ENCODE measurements around the gene LRRK1.
"Not testable (repeated sequence)": the region's sequence is repeated elsewhere in the genome, so short reads cannot be mapped to it uniquely, and the experiment has no call there.

Gene LRRK1

DNA sequence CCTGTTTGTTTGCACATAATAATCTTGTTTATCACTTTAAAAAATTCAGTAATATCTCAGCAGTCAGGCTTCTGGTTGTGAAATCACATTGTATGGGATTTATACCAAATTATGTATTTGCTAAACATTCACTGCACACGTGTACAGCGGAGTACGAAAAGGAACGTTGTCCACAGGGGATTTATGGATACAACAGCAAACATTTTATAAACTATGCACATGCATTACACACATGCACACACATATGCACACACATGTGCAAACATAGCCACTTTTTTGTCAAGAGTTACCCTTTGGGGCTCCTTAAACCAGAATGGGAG is 150.5 kb downstream of the LRRK1 start:
- Histone ChIP-seq H3K36me3 (peaks cover 0 to 22% (median 0%) of the 10 kb centered on the region in 3 donors), H3K27ac (no peak overlapping the region)
- DNase-seq: no peak

DNA sequence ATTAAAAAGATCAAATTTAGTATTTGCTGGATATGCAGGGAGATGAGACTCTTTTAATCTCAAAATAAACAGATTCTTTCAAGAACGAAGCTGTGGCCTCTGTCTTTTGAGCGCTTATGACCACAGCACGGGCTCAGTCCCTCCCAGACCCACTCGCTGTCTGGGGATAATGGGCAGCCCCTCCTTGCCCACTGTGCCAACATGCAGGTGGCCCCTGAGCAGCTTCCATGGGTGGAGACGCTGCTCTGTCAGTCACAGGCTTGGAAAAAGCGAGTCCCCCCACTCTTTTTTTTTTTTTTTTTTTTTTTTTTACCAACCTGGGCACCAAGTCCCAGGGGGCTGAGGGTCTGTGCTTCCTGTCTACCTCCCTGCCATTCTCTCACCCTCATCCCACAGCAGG is 150.9 kb downstream of the LRRK1 start:
- TF ChIP-seq, protein P1, sequence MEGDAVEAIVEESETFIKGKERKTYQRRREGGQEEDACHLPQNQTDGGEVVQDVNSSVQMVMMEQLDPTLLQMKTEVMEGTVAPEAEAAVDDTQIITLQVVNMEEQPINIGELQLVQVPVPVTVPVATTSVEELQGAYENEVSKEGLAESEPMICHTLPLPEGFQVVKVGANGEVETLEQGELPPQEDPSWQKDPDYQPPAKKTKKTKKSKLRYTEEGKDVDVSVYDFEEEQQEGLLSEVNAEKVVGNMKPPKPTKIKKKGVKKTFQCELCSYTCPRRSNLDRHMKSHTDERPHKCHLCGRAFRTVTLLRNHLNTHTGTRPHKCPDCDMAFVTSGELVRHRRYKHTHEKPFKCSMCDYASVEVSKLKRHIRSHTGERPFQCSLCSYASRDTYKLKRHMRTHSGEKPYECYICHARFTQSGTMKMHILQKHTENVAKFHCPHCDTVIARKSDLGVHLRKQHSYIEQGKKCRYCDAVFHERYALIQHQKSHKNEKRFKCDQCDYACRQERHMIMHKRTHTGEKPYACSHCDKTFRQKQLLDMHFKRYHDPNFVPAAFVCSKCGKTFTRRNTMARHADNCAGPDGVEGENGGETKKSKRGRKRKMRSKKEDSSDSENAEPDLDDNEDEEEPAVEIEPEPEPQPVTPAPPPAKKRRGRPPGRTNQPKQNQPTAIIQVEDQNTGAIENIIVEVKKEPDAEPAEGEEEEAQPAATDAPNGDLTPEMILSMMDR (IDR thresholded peaks at IDR 0.05): no peak
- Histone ChIP-seq H3K27ac (peak overlapping the region in 1 of 2 donors; percentile 25), H3K9me3 (no peaks in the 10 kb centered on the region), H3K36me3 (peaks cover 0 to 18% (median 0%) of the 10 kb centered on the region in 3 donors), H3K4me1 (peaks cover 0 to under 1% (median under 1%) of the 10 kb centered on the region in 4 donors), H3K4me3 (no peak overlapping the region), H3K27me3 (no peaks in the 10 kb centered on the region)
- intact Hi-C loops (cut with DNase I; ENCODE audit: low total_unique reads): loop anchor here (10.0 kb wide), 1 partner anchor 625 kb away; no protein-coding TSS in a partner anchor
- DNase-seq: no peak

More for the DNA sequence above, 150.5 kb downstream of the LRRK1 start:
- Histone ChIP-seq H3K4me1 (peaks cover 0 to 4% (median 3%) of the 10 kb centered on the region in 4 donors), H3K27me3 (no peaks in the 10 kb centered on the region), H3K4me3 (no peak overlapping the region), H3K9me3 (no peaks in the 10 kb centered on the region)
- TF ChIP-seq, protein P1 (IDR thresholded peaks at IDR 0.05): no peak
- intact Hi-C loops (cut with DNase I; ENCODE audit: low total_unique reads): no loop called here

- Histone ChIP-seq H3K4me3 (no peak overlapping the region), H3K27me3 (no peaks in the 10 kb centered on the region), H3K9me3 (no peaks in the 10 kb centered on the region), H3K27ac (peak overlapping the region in 1 of 2 donors; percentile 25), H3K36me3 (peaks cover 0 to 13% (median 0%) of the 10 kb centered on the region in 3 donors), H3K4me1 (no peaks in the 10 kb centered on the region)
- TF ChIP-seq, protein P1 (IDR thresholded peaks at IDR 0.05): no peak
- intact Hi-C loops (cut with DNase I; ENCODE audit: low total_unique reads): loop anchor here (10.0 kb wide), 1 partner anchor 626 kb away; no protein-coding TSS in a partner anchor
- no peak for DNase-seq
These were observed 151.5 kb downstream of the LRRK1 start for GRCh38 chr15:101070502-101071273.

DNA sequence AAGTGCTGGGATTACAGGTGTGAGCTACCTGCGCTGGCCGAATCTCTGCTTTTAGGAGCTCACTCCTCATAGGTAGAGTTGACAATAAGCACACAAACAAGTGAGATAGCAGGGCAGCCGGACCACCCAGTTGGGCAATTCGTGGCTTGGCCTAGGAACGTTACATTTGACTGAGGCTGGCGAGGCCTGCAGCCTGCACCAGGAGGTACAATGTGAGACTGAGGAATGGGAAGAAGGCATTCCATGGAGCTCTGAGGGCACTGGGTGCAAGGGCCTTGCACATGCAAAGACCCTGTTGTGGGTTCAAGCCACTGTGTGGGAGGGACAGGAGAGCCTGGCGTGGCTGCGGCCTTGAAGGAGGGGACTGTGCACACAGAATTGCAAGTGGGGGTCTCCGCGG is 152.5 kb downstream of the LRRK1 start:
- DNase-seq: no peak
- H3K27ac ChIP-seq: no peak overlapping the region

DNA sequence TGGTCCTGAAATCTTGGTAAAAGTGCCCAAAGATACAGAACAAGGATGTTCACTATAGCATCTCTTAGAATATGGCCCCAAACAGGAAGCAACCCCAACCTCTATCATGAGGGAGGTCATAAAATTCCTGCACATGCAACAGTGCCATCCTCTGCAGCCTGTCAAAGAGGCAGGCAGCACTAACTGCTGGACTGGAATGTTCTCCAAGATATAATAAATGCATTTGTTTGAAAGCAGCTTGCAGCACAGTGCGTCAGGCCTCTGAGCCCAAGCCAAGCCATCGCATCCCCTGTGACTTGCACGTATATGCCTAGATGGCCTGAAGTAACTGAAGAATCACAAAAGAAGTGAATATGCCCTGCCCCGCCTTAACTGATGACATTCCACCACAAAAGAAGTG is 153.1 kb downstream of the LRRK1 start:
- H3K4me3 ChIP-seq, H3K4me1 ChIP-seq, H3K9me3 ChIP-seq, H3K27ac ChIP-seq, H3K27me3 ChIP-seq, DNase-seq, H3K36me3 ChIP-seq: not testable (repeated sequence)
- intact Hi-C loops (cut with DNase I; ENCODE audit: low total_unique reads): loop anchor here (10.0 kb wide), 1 partner anchor 627 kb away; no protein-coding TSS in a partner anchor

More for the DNA sequence above, 152.5 kb downstream of the LRRK1 start:
- TF ChIP-seq, protein P1 (IDR thresholded peaks at IDR 0.05): no peak
- no peaks in the 10 kb centered on the region for H3K9me3 ChIP-seq
- no peak overlapping the region for H3K4me3 ChIP-seq
- H3K4me1 ChIP-seq: no peaks in the 10 kb centered on the region
- H3K27me3 ChIP-seq: no peaks in the 10 kb centered on the region
- peaks cover 0 to 4% (median 0%) of the 10 kb centered on the region in 3 donors for H3K36me3 ChIP-seq
- intact Hi-C loops (cut with DNase I; ENCODE audit: low total_unique reads): loop anchor here (10.0 kb wide), 1 partner anchor 627 kb away; no protein-coding TSS in a partner anchor

- not testable (repeated sequence) for H3K4me3 ChIP-seq, H3K9me3 ChIP-seq, H3K27me3 ChIP-seq, DNase-seq, H3K36me3 ChIP-seq, H3K4me1 ChIP-seq, H3K27ac ChIP-seq
- intact Hi-C loops (cut with DNase I; ENCODE audit: low total_unique reads): loop anchor here (10.0 kb wide), 1 partner anchor 633 kb away; no protein-coding TSS in a partner anchor
These were observed 158.9 kb downstream of the LRRK1 start for GRCh38 chr15:101077806-101078668.

All from tibial artery (tissue), 4 donors.